GM21360 (cell line): ENCODE results near the gene TAF3.

Experiments used
- ATAC-seq: cut with Tn5 transposase; IDR thresholded peaks from one replicate; pipeline ENCODE4 v1.9.1; 2021; ENCODE audit warnings: mild to moderate bottlenecking, moderate library complexity; ENCODE audit not compliant: unreplicated experiment

TAF3 gene

GRCh38 chr10:7928536-7928935 is 110.2 kb downstream of the TAF3 start:
- no peak for ATAC-seq

- no peak for ATAC-seq
Measured at GRCh38 chr10:7932301-7933036, 114.2 kb downstream of the TAF3 start.

- no peak for ATAC-seq
Measured at GRCh38 chr10:7933262-7933661, 115.0 kb downstream of the TAF3 start.

- no peak for ATAC-seq
Measured at GRCh38 chr10:7933757-7934156, 115.5 kb downstream of the TAF3 start.

- no peak for ATAC-seq
Measured at GRCh38 chr10:7937315-7937945, 119.1 kb downstream of the TAF3 start.

GRCh38 chr10:7941576-7941975 is 123.3 kb downstream of the TAF3 start:
- ATAC-seq, result no peak

GRCh38 chr10:7942316-7942715 is 124.0 kb downstream of the TAF3 start:
- no peak for ATAC-seq

- no peak for ATAC-seq
Measured at GRCh38 chr10:7942859-7943258, 124.6 kb downstream of the TAF3 start.

GRCh38 chr10:7944215-7944480 is 125.8 kb downstream of the TAF3 start:
- ATAC-seq, result no peak

- no peak for ATAC-seq
Measured at GRCh38 chr10:7944537-7944936, 126.2 kb downstream of the TAF3 start.

GRCh38 chr10:7945034-7945433 is 126.7 kb downstream of the TAF3 start:
- ATAC-seq, result no peak

GRCh38 chr10:7945469-7946187 is 127.3 kb downstream of the TAF3 start:
- ATAC-seq, result no peak

GRCh38 chr10:7948371-7949000 is 130.2 kb downstream of the TAF3 start:
- ATAC-seq, result no peak

GRCh38 chr10:7950981-7951847 is 132.9 kb downstream of the TAF3 start:
- no peak for ATAC-seq

- no peak for ATAC-seq
Measured at GRCh38 chr10:7952266-7952665, 134.0 kb downstream of the TAF3 start.

- no peak for ATAC-seq
Measured at GRCh38 chr10:7953447-7953846, 135.1 kb downstream of the TAF3 start.

- ATAC-seq, result no peak
Measured at GRCh38 chr10:7955446-7955845, 137.1 kb downstream of the TAF3 start.

- peak; percentile 94 for ATAC-seq
Measured at GRCh38 chr10:7956508-7956907, 138.2 kb downstream of the TAF3 start.

- no peak for ATAC-seq
Measured at GRCh38 chr10:7957591-7957990, 139.3 kb downstream of the TAF3 start.

GRCh38 chr10:7958442-7958841 is 140.1 kb downstream of the TAF3 start:
- ATAC-seq, result no peak

GRCh38 chr10:7960108-7960507 is 141.8 kb downstream of the TAF3 start:
- ATAC-seq, result no peak
